GM18909 (cell line): ENCODE measurements around the gene FAM153A.
"Not testable (repeated sequence)": the region's sequence is repeated elsewhere in the genome, so short reads cannot be mapped to it uniquely, and the experiment has no call there.

ENCODE experiments used
- ATAC-seq: cut with Tn5 transposase; IDR thresholded peaks from one replicate; pipeline ENCODE4 v1.9.1; 2021; ENCODE audit warnings: mild to moderate bottlenecking; ENCODE audit not compliant: unreplicated experiment, poor library complexity

Gene FAM153A

DNA sequence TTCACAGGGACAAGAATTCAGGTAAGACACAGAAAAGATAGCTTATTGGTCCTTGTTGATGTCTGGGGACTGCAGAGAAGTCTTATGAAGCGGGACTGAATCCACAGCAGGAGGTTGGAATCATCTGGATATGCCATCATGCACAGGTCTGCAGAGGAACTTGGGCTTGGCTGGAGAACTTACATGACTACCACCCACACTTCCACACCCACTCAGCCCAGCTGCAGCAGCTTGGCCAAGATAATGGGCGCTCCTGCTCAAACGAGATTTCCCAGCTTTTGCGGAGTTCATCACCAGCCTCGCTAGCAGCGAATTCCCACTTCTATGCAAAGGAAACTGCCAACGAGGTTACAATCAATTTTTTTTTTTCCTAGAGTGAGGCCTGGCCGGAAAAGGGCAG, 21.7 kb downstream of the FAM153A start:
- ATAC-seq, result not testable (repeated sequence)

DNA sequence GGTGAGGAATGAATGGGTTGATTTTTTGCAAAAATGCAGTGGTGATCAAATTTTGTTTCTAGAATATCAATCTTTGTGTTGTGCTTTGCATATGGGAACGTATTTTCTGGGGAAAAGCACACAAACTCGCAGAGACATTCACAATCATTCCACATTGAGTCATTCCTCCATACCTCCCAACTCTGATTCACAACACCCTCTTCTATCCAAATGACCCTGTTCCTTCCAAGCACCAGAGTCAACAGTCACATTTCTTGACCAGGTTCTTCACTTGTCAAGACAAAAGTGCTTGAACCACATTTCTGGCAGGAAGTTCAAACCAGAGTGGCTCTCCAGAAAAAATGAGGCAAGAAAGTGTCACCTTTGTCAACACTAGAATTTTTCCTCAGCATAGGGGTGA, 35.3 kb downstream of the FAM153A start:
- ATAC-seq, result not testable (repeated sequence)

GRCh38 chr5:177724858-177725257, 57.8 kb downstream of the FAM153A start:
- not testable (repeated sequence) for ATAC-seq

DNA sequence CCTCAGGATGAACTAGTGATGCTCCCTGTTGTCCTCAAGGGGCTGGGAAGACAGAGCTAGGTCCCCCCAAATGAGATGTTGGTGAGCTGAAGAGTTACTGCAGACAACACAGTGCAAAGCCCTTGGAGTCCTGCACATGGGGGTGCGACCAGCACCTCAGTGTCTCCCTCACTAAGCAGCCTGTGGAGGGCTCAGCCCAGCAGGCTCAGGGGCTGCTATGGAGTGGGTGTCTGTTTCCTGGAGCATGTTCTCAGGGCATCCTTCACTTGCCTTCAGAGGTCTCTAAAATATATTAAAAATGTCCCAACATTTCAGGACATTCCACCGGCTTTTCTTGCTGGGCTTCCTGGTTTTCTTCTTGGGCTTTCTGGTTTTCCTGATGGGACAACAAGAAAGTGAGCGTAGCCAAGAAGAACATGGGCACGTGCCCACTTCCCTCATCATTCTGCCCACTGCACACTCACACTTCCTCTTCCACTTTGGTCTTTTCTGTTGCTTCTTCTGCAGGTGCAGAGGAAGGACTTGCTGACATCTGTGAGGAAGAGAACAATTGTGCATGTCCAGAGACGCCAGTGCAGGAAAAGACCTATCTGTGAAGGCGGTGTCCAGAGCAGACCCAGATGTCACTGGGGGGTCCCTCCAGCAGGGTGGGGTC, 58.7 kb downstream of the FAM153A start:
- ATAC-seq, result not testable (repeated sequence)

DNA sequence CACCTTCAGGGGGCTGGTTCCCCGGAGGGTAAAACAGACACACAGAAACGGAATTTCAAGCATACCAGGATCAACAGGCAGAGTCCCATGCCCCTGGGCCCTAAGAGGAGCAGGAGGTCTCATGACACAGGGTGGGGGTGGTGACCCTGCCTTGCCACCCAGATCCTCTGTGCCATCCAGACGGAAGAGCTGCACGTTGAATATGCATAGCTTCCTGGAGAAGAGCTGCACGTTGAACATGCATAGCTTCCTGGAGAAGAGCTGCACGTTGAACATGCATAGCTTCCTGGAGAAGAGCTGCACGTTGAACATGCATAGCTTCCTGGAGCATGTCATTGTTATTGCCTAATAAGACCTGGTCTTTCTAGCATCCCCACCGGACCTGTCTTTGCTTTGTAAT, 59.9 kb downstream of the FAM153A start:
- not testable (repeated sequence) for ATAC-seq

DNA sequence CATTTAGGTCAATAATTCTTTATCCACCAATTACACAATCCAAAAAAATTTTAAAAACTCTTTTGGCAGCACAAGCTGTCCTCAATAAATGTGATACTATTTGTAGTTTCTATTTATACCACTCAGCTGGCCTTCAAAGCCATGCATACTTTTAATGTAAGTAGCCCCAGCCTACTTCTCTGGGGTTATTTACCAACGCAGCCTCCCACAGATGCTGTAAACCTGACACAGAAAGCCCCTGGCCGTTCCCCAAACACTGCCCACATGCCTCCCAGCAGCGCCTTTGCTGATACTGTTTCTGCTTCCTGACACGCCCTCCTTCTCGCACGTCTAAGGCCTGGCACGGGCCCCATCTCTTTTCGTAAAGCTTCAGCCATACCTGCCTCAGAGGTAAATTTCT, 62.7 kb downstream of the FAM153A start:
- ATAC-seq, result not testable (repeated sequence)

GRCh38 chr5:177715423-177715822, 67.3 kb downstream of the FAM153A start:
- not testable (repeated sequence) for ATAC-seq

DNA sequence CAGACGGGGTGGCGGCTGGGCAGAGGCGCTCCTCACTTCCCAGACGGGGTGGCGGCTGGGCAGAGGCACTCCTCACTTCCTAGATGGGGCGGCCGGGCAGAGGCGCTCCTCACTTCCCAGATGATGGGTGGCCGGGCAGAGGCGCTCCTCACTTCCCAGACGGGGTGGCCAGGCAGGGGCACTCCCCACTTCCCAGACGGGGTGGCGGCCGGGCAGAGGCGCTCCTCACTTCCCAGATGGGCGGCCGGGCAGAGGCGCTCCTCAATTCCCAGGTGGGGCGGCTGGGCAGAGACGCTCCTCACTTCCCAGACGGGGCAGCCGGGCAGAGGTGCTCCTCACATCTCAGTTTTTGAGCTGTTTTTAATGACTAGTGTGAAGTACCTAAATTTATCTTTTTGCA, 86.6 kb downstream of the FAM153A start:
- not testable (repeated sequence) for ATAC-seq

DNA sequence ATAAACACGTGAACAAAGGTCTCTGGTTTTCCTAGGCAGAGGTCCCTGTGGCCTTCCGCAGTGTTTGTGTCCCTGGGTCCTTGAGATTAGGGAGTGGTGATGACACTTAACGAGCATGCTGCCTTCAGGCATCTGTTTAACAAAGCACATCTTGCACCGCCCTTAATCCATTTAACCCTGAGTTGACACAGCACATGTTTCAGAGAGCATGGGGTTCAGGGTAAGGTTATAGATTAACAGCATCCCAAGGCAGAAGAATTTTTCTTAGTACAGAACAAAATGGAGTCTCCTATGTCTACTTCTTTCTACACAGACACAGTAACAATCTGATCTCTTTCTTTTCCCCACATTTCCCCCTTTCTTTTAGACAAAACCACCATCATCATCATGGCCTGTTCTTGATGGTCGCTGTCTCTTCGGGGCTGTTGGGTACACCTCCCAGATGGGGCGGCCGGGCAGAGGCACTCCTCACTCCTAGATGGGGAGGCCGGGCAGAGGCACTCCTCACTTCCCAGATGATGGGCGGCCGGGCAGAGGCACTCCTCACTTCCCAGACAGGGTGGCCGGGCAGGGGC, 87.3 kb downstream of the FAM153A start:
- not testable (repeated sequence) for ATAC-seq

DNA sequence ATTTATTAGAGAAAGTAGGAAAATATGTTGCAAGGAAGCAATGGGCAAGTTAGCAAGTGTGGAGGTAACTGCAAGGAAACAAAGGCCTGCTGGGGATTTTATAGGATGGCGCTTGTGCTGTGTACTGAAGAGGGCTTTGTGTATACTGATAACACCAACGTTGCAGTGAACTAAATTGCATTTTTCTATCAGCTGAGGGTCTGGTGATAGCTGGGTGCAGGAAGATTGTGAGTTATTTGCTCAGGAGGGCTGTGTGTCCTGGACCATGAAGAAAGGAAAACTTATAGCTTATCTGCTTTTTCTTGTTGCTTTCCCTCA, 88.2 kb downstream of the FAM153A start:
- not testable (repeated sequence) for ATAC-seq

- not testable (repeated sequence) for ATAC-seq
These were observed 88.8 kb downstream of the FAM153A start for GRCh38 chr5:177693671-177694517.

GRCh38 chr5:177692969-177693368, 89.7 kb downstream of the FAM153A start:
- not testable (repeated sequence) for ATAC-seq

DNA sequence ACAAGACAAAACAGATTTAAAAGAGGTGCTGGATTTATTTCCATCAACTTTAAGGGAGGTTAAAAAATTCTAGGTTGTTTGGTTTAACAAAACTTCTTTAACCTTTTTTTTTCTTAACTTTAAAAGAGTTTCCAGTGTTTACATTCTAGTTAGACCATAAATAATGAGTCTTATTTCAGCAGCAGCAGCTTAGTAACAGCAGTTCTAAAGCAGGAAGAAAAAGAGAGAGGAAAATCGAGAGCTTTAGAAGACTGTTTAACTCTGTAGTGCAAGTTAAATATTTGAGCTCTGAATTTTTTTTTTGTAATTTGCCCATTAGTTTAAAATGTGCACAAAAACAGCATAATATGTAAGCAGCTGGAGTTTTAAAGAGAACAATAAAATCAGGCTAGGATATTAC, 90.2 kb downstream of the FAM153A start:
- not testable (repeated sequence) for ATAC-seq

DNA sequence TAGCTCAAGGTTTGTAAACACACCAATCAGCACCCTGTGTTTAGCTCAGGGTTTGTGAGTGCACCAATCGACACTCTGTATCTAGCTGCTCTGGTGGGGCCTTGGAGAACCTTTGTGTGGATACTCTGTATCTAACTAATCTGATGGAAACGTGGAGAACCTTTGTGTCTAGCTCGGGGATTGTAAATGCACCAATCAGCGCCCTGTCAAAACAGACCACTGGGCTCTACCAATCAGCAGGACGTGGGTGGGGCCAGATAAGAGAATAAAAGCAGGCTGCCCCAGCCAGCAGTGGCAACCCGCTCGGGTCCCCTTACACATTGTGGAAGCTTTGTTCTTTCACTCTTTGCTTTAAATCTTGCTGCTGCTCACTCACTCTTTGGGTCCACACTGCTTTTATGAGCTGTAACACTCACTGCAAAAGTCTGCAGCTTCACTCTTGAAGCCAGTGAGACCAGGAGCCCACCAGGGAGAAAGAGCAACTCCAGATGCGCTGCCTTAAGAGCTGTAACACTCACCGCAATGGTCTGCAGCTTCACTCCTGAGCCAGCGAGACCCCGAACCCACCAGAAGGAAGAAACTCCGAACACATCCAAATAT, 93.6 kb downstream of the FAM153A start:
- ATAC-seq, result not testable (repeated sequence)

DNA sequence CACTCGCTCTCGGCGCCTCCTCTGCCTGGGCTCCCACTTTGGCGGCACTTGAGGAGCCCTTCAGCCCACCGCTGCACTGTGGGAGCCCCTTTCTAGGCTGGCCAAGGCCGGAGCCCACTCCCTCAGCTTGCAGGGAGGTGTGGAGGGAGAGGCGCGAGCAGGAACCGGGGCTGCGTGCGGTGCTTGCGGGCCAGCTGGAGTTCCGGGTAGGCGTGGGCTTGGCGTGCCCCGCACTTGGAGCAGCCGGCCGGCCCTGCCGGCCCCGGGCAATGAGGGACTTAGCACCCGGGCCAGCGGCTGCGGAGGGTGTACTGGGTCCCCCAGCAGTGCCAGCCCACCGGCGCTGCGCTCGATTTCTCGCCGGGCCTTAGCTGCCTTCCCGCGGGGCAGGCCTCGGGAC, 94.6 kb downstream of the FAM153A start:
- not testable (repeated sequence) for ATAC-seq

- ATAC-seq, result not testable (repeated sequence)
These were observed 100.8 kb downstream of the FAM153A start for GRCh38 chr5:177681920-177682319.
